PC-3 (cell line): ENCODE results near the gene TREM1. TPM values are rescaled to one million over a fixed set of nuclear protein-coding genes. Genes with fewer than 3 reads are reported as not detected.

Experiments used
- ATAC-seq: fragments of 200-7000 bp; cut with Tn5 transposase; 2 replicates; pipeline ENCODE4 v1.9.1; 2020; ENCODE audit warnings: mild to moderate bottlenecking, moderate library complexity
- BruUV-seq: library from RNA; stranded (reverse); fragments of 400-500 nt; replicated peaks from 2 replicates; lab custom pipeline; 2021; lab: Mats Ljungman, UMichigan
- CTCF ChIA-PET: fragments of 300-600 bp; sonication (Branson Sonifier 250); formaldehyde crosslinking; loops from one replicate; lab custom pipeline; 2022; ENCODE audit warnings: antibody characterized with exemption; lab: Charles Lee
- POLR2A ChIA-PET: fragments of 300-600 bp; sonication (Branson Sonifier 250); formaldehyde crosslinking; loops from one replicate; lab custom pipeline; 2022; ENCODE audit warnings: antibody characterized with exemption; ENCODE audit not compliant: unreplicated experiment; lab: Charles Lee
- DNase-seq: peaks from one replicate; pipeline ENCODE4 v3.0.0-alpha.2; 2015
- H2AFZ ChIP-seq: fragments of 300-600 bp; sonication (generic); 2 replicates; pipeline ENCODE4 v1.6.0; 2016; ENCODE audit warnings: antibody characterized with exemption, low read length
- H3F3A ChIP-seq: fragments of 300-600 bp; sonication (generic); one replicate; pipeline ENCODE4 v1.6.0; 2017; ENCODE audit warnings: antibody characterized with exemption, low read length, control low read depth, mild to moderate bottlenecking; ENCODE audit not compliant: unreplicated experiment
- H3K27ac ChIP-seq: fragments of 300-600 bp; sonication (generic); 2 replicates; pipeline ENCODE4 v1.5.1; 2016; ENCODE audit warnings: mild to moderate bottlenecking, low read length
- H3K27me3 ChIP-seq: fragments of 300-600 bp; sonication (generic); 2 replicates; pipeline ENCODE4 v1.6.1; 2016; ENCODE audit warnings: low read length, mixed read lengths
- H3K36me3 ChIP-seq: fragments of 300-600 bp; sonication (generic); 2 replicates; pipeline ENCODE4 v1.6.1; 2016; ENCODE audit warnings: low read depth, mixed run types, low read length, mixed read lengths
- H3K4me1 ChIP-seq: fragments of 300-600 bp; sonication (generic); 2 replicates; pipeline ENCODE4 v1.5.1; 2016; ENCODE audit warnings: low read length; ENCODE audit not compliant: insufficient read depth
- H3K4me2 ChIP-seq: fragments of 300-600 bp; sonication (generic); 2 replicates; pipeline ENCODE4 v1.6.0; 2016; ENCODE audit warnings: low read length
- H3K4me3 ChIP-seq: fragments of 300-600 bp; sonication (generic); 2 replicates; pipeline ENCODE4 v1.5.1; 2016; ENCODE audit warnings: mild to moderate bottlenecking, low read length, mixed read lengths
- H3K79me2 ChIP-seq: fragments of 300-600 bp; sonication (generic); 2 replicates; pipeline ENCODE4 v1.6.1; 2017; ENCODE audit warnings: low read length, mixed read lengths
- H3K9ac ChIP-seq: fragments of 300-600 bp; sonication (generic); 2 replicates; pipeline ENCODE4 v1.6.0; 2016; ENCODE audit warnings: mild to moderate bottlenecking, low read length
- H3K9me2 ChIP-seq: fragments of 300-600 bp; sonication (generic); replicated peaks from 2 replicates; pipeline ENCODE4 v1.6.1; 2016; ENCODE audit warnings: mixed run types, low read length, mixed read lengths
- H3K9me3 ChIP-seq: fragments of 300-600 bp; sonication (generic); 2 replicates; pipeline ENCODE4 v1.6.1; 2016; ENCODE audit warnings: low read length, mixed read lengths
- H4K20me1 ChIP-seq: fragments of 300-600 bp; sonication (generic); 2 replicates; pipeline ENCODE4 v1.6.1; 2016; ENCODE audit warnings: low read length, mixed read lengths
- EZH2 ChIP-seq: fragments of 300-600 bp; sonication (generic); IDR thresholded peaks from one replicate; pipeline ENCODE4 v1.6.1; 2017; ENCODE audit warnings: antibody characterized with exemption, mild to moderate bottlenecking, low read length; ENCODE audit not compliant: unreplicated experiment
- EZH2phosphoT487 ChIP-seq: fragments of 300-600 bp; sonication (generic); IDR thresholded peaks from 2 replicates; pipeline ENCODE4 v1.6.1; 2018; ENCODE audit warnings: mild to moderate bottlenecking, antibody characterized with exemption, low read length, borderline replicate concordance
- intact Hi-C: fragments of 100-400 bp; cut with micrococcal nuclease; formaldehyde crosslinking; loops from 2 replicates; pipeline ENCODE4 v1.9.0; 2023
- total RNA-seq: library from RNA; depleted of rRNA; stranded (reverse); fragments of >200 nt; gene quantifications from 2 replicates; pipeline ENCODE4 v1.2.3, GENCODE V29; 2014
- TF ChIP-seq, protein P1 (sequence below): fragments of 300-600 bp; sonication (generic); conservative IDR thresholded peaks from 2 replicates; pipeline ENCODE4 v1.5.1; 2017; ENCODE audit warnings: antibody characterized with exemption, low read depth, mild to moderate bottlenecking, low read length

TREM1 gene
- total RNA-seq, 1 experiment from 2014 or later, result 0.98 TPM

DNA sequence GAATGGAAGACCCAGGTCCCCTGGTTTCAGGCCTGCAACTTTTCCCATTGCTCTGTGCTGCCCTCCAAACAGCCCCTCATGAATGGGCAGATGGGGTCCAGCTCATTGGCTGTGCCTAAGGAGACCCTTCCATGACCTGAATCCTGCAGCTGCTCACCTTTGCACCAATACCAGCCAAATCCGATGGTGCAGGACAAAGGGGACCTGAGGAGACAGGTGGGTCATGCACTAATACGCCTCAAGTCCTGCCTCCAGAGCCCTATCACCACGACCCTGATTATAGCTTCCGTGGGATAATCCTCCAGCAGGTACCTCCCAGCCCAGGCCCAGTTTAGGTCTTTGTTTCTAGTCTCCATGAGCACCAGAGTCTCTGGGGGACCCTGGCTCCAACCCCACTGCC, 16.8 kb downstream of the TREM1 start:
- Histone ChIP-seq H3K9me2 (no peaks in the 10 kb centered on the region), H3K27me3 (peaks cover 16% of the 10 kb centered on the region), H3K79me2 (no peaks in the 10 kb centered on the region), H3K4me2 (no peak overlapping the region), H2AFZ (no peak overlapping the region), H3K9ac (no peak overlapping the region), H3K27ac (no peak overlapping the region), H3F3A (no peaks in the 10 kb centered on the region), H4K20me1 (no peaks in the 10 kb centered on the region), H3K4me3 (no peak overlapping the region), H3K4me1 (no peaks in the 10 kb centered on the region), H3K9me3 (no peaks in the 10 kb centered on the region), H3K36me3 (no peaks in the 10 kb centered on the region)
- ChIA-PET POLR2A (no interaction called here), CTCF (no interaction called here)
- DNase-seq (no peak), ATAC-seq (no peak)
- TF ChIP-seq EZH2phosphoT487 (no peak), EZH2 (no peak)
- TF ChIP-seq, protein P1, sequence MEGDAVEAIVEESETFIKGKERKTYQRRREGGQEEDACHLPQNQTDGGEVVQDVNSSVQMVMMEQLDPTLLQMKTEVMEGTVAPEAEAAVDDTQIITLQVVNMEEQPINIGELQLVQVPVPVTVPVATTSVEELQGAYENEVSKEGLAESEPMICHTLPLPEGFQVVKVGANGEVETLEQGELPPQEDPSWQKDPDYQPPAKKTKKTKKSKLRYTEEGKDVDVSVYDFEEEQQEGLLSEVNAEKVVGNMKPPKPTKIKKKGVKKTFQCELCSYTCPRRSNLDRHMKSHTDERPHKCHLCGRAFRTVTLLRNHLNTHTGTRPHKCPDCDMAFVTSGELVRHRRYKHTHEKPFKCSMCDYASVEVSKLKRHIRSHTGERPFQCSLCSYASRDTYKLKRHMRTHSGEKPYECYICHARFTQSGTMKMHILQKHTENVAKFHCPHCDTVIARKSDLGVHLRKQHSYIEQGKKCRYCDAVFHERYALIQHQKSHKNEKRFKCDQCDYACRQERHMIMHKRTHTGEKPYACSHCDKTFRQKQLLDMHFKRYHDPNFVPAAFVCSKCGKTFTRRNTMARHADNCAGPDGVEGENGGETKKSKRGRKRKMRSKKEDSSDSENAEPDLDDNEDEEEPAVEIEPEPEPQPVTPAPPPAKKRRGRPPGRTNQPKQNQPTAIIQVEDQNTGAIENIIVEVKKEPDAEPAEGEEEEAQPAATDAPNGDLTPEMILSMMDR, result no peak
- intact Hi-C loops, result no loop called here
- no TSS peak for BruUV-seq

DNA sequence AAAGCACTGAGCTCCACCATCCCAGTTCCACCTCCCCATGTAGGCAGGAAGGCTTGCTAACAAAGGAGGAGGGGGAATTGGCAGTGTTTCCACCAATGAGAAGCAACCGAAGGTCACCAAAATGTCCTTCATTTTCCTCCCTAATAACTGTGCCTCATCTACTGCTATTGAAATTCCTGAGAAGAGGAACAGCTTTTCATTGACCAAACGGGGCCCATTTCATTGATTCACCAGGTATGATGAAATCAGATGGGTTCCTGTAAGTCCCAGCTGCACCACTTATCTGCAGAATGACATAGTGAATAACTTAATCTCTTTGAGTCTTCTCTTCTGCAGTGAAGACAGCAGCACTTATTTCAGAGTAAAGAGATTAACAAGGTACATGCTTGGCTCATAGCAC, 17.3 kb downstream of the TREM1 start:
- H3K36me3 ChIP-seq, result no peaks in the 10 kb centered on the region
- CTCF ChIA-PET, result no interaction called here
- H3K9ac ChIP-seq, result no peak overlapping the region
- ATAC-seq (no peak), DNase-seq (no peak)
- no peak overlapping the region for H2AFZ ChIP-seq
- no TSS peak for BruUV-seq
- no peaks in the 10 kb centered on the region for H3K79me2 ChIP-seq
- no peak overlapping the region for H3K4me3 ChIP-seq
- no peaks in the 10 kb centered on the region for H3K9me3 ChIP-seq
- no peak overlapping the region for H3K4me2 ChIP-seq
- POLR2A ChIA-PET, result no interaction called here
- H3F3A ChIP-seq, result no peaks in the 10 kb centered on the region
- H3K4me1 ChIP-seq, result no peaks in the 10 kb centered on the region
- TF ChIP-seq, protein P1, result no peak
- no peak for TF ChIP-seq EZH2phosphoT487
- no peak for TF ChIP-seq EZH2
- intact Hi-C loops, result no loop called here
- no peak overlapping the region for H3K27ac ChIP-seq
- H4K20me1 ChIP-seq, result no peaks in the 10 kb centered on the region
- H3K9me2 ChIP-seq, result no peaks in the 10 kb centered on the region
- H3K27me3 ChIP-seq, result peaks cover 10% of the 10 kb centered on the region; the same call in 1 of the 2 replicates

DNA sequence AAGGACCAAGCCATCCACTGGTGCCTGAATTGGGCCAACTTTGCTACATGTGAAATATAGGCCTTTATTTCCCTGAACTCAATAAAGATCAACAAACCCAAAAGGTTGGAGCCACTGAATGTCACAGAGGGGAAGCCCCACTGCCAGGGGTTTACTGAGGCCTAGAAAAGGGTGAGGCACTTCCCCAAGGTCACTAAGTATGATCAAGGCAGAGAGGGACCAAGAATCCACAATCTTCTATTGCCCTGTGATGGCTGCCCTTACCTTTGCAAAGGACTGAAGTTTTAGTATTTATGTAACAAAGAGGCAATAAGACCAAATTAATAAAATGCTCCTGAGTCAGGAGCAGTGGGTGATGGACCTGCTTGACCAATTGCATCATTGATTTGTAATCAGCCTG, 18.0 kb downstream of the TREM1 start:
- Histone ChIP-seq H2AFZ (no peak overlapping the region), H3K79me2 (no peaks in the 10 kb centered on the region), H3K4me2 (no peak overlapping the region), H4K20me1 (no peaks in the 10 kb centered on the region), H3K9ac (no peak overlapping the region), H3K36me3 (no peaks in the 10 kb centered on the region; the same call in 1 of the 2 replicates), H3K4me3 (no peak overlapping the region), H3K27ac (no peak overlapping the region), H3K4me1 (no peaks in the 10 kb centered on the region), H3K27me3 (peaks cover 9% of the 10 kb centered on the region; the same call in 1 of the 2 replicates), H3F3A (no peaks in the 10 kb centered on the region), H3K9me2 (no peaks in the 10 kb centered on the region), H3K9me3 (no peaks in the 10 kb centered on the region)
- ChIA-PET CTCF (no interaction called here), POLR2A (no interaction called here)
- intact Hi-C loops, result no loop called here
- TF ChIP-seq, protein P1, result no peak
- TF ChIP-seq EZH2, result no peak
- no peak for TF ChIP-seq EZH2phosphoT487
- BruUV-seq, result no TSS peak
- ATAC-seq (no peak), DNase-seq (no peak)
